GM12874 (cell line): Measurements from ENCODE around the gene HAUS5.

Experiments
- CTCF ChIP-seq: IDR thresholded peaks from 2 replicates; pipeline ENCODE4 v1.5.1; 2011; ENCODE audit warnings: low read depth, mild to moderate bottlenecking, control low read depth, low read length, moderate library complexity; ENCODE audit not compliant: insufficient read depth

HAUS5 gene

DNA sequence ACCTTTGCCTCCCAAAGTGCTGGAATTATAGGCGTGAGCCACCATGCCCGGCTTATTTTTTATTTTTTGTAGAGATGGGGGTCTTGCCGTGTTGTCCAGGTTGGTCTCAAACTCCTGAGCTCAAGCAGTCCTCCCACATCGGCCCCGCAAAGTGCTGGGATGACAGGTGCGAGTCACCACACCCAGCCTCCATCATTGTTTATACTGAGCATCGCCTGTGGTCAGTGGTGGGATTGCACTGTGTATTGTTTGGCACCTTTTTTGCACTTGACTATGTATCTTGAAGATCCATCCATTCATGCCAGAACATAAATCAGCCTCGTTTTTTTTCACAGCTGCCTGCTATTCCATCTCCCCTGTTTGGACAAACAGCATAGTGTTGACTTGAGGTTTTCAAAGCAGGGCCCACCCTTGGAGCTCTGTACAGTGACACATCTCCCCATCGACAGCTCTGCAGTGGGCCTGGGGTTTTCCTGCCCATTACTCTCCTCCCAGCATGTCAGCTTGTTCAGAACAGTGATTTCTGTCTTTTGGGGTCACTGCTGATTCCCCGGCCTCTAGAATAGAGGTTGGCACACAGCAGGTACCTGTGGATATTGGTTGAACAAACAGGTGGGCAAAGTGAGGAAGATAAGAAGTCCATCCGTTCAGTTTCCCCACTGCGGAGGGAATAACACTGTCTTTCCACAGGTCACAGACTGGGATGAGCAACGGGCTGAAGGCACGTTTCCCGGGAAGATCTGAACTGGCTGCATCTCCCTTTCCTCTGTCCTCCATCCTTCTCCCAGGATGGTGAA, 45.6 kb downstream of the HAUS5 start:
- TF ChIP-seq CTCF, result peak; percentile 26; the same call in 1 of the 2 replicates

- no peak for TF ChIP-seq CTCF
These were observed 49.4 kb downstream of the HAUS5 start for GRCh38 chr19:35661995-35662340.

DNA sequence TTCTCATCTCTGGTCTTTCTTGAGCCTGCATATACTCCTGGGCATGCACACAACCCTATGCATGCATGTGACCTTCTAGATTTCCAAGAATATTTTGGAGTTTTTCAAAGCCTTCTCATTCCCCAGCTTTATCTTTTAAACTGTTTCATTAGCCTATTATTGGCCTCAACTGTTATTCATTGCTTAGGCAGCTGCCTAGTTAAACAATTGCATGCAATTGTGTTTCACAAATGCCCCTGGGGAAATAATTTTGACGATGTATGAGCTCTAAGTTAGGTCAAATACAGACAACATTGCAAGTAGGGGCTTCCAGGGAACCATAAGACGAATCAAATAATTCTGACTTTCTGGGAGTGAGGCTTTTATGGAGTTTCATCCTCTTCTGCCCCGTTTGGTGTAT, 51.4 kb downstream of the HAUS5 start:
- TF ChIP-seq CTCF, result no peak

GRCh38 chr19:35665157-35665556, 52.6 kb downstream of the HAUS5 start:
- no peak for TF ChIP-seq CTCF

DNA sequence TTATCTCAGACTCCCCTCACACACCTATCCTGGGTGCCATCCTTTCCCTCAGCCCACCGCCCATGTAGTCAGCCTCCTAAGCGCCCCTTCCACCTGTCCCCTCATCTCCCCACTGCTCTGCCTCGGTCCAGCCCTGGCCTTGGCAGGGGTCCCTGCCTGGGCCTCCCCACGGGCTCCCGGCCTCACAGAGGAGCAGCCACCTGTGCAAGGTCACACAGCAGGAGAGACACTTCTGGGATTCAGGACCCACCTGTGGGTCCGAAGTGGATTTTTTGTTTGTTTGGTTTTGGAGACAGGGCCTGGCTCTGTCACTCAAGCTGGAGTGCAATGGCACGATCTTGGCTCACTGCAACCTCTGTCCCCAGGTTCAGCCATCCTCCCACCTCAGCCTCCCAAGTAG, 53.1 kb downstream of the HAUS5 start:
- TF ChIP-seq CTCF, result no peak

GRCh38 chr19:35666251-35666913, 53.8 kb downstream of the HAUS5 start, which contains the start of gene UPK1A:
TSS of gene UPK1A (plus strand) at chr19:35666517. CDS start at chr19:35666813, 296 bp downstream.
- TF ChIP-seq CTCF, result no peak

DNA sequence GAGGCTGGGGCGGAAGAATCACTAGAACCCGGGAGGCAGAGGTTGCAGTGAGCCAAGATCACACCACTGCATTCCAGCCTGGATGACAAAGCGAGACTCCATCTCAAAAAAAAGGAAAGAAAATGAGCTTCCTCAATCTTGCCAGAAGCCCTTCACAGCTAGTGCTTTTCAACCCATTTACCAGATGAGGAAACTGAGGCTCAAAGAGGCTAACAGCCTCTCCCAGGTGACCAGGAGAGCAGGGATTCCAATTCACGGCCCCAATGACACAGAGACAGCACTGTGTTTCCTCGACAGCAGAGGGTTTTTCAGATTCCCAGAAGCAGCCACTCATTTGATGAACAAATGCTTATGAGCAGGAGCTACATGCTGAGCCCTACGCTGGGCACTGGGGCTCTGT, 57.0 kb downstream of the HAUS5 start:
- no peak for TF ChIP-seq CTCF
